H1 (cell line): ENCODE results near the gene FKBP2. TPM values are rescaled to one million over a fixed set of nuclear protein-coding genes. Genes with fewer than 3 reads are reported as not detected.

Experiments
- CHD7 ChIP-seq: fragments of 300-600 bp; sonication (generic); IDR thresholded peaks from 2 replicates; pipeline ENCODE4 v1.7.1; 2012; ENCODE audit warnings: low read length, moderate library complexity, mild to moderate bottlenecking, inconsistent platforms; ENCODE audit not compliant: insufficient replicate concordance
- JUN ChIP-seq: IDR thresholded peaks from 2 replicates; pipeline ENCODE4 v1.6.1; 2011; ENCODE audit warnings: low read depth, mild to moderate bottlenecking, improper control_type of control experiment, low read length
- RBBP5 ChIP-seq: IDR thresholded peaks from 2 replicates; pipeline ENCODE4 v1.7.1; 2012; ENCODE audit warnings: low read depth, mild to moderate bottlenecking, inconsistent platforms, low read length, moderate library complexity, borderline replicate concordance
- SIRT6 ChIP-seq: IDR thresholded peaks from one replicate; pipeline ENCODE4 v1.7.1; 2012; ENCODE audit warnings: low read length, inconsistent platforms
- SP1 ChIP-seq: IDR thresholded peaks from 2 replicates; pipeline ENCODE4 v1.6.1; 2011; ENCODE audit warnings: low read depth, low read length
- TAF7 ChIP-seq: optimal IDR thresholded peaks from 2 replicates; pipeline ENCODE3; 2011; ENCODE audit warnings: low read depth, mild to moderate bottlenecking, inconsistent platforms, low read length, moderate library complexity, borderline replicate concordance
- USF2 ChIP-seq: IDR thresholded peaks from 2 replicates; pipeline ENCODE4 v1.6.1; 2011; ENCODE audit warnings: low read length, improper control_type of control experiment
- polyA plus RNA-seq, 7 experiments: library from polyadenylated mRNA; depleted of rRNA in 3 of 7; stranded (reverse) in 5 of 7; unstranded in 2 of 7; fragments of >200 nt in 5 of 7; fragments of 200-250 nt in 2 of 7; gene quantifications; 1 replicate in 5 of 7; 2 replicates in 1 of 7; 4 replicates in 1 of 7; pipeline versions ENCODE4 v1.2.1 to v1.2.3, GENCODE V29; 2011 to 2013; ENCODE audit warnings: missing spikeins in 2 of 7, mixed read lengths in 2 of 7
- total RNA-seq: library from RNA; stranded (reverse); fragmentation: NEBNext Ultra II Directional; extraction: Animal tissue kit (Norgen Biotek cat#: 25700); gene quantifications from 2 replicates; pipeline ENCODE4 v1.2.1, GENCODE V29; 2021
- TF ChIP-seq, protein P1 (sequence below): IDR thresholded peaks from 2 replicates; pipeline ENCODE4 v1.6.1; 2012; ENCODE audit warnings: inconsistent platforms

Gene FKBP2
- total and polyA plus RNA-seq, 2 of the 8 experiments (the other 6 are each of a cell fraction or from before 2014, with no cell fraction given): 41.7 to 52.5 TPM

DNA sequence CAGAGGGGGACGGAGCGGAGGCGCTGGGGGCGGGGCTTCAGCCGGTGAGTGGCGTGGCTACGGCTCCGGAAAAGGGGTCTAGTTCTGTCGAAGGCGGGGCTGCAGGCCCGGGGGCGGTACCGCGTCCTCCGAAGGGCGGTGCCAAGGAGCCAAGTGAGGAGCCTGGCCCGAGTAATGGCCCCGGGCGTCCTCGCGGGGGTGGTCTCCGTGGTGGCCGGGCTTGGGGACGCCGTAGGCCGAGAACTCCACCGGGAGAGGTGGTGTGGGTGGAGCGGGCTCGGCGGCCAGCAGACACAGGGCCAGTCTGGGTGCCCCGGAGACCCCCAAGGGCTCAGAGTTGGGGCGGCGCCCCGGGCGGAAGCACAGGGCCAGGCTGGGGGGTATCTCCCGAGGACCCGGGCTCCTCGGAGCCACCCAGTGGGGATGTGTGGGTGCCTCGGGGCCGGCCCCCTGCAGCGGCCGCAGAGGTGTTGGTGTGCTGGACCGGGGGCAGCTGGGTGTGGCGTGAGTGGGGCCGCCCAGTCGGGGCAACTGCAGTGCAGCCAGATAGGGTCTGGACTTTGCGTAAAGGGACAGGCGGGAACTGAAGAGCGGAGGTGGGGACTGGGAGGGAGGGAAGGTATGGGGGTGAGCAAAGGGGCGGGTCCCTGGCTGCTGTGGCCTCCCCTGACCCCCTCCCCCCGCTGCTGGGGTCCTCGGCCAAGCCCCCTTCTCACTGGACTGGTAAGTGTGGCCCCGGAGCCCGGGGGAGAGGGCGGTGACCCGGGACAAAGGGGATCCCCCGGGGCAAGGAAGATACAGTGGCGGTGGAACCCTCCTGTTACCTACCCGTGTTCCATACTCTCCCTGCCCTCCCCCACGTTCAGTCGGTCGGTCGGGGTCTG lies 838 bp downstream of the FKBP2 start (continued):
- no peak for TF ChIP-seq CHD7
- TF ChIP-seq SIRT6: no peak
- TF ChIP-seq, protein P1, sequence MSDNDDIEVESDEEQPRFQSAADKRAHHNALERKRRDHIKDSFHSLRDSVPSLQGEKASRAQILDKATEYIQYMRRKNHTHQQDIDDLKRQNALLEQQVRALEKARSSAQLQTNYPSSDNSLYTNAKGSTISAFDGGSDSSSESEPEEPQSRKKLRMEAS: no peak
- no peak for TF ChIP-seq USF2
- peak; percentile 52; the same call in 1 of the 2 replicates for TF ChIP-seq RBBP5
- TF ChIP-seq TAF7: no peak
- no peak for TF ChIP-seq JUN
- TF ChIP-seq SP1: peak; percentile 45; the same call in 1 of the 2 replicates
